HEK293 (cell line): ENCODE data around the gene SCOC.
A peak's percentile ranks its signal among the peaks of the same experiment; 100 is the strongest.

ENCODE experiments used
- CTCF ChIA-PET: fragments of 350-600 bp; formaldehyde crosslinking; extraction: SDS; loops from one replicate; lab custom pipeline; 2021; ENCODE audit warnings: antibody characterized with exemption; lab: Yijun Ruan, JAX
- POLR2A ChIA-PET: fragments of 300-600 bp; formaldehyde crosslinking; extraction: SDS; loops from one replicate; lab custom pipeline; 2020; ENCODE audit warnings: antibody characterized with exemption, inconsistent platforms; lab: Yijun Ruan, JAX
- H3K27ac ChIP-seq: fragments of 200-500 bp; sonication (Bioruptor generic); 2 replicates; pipeline ENCODE4 v1.5.1; 2014; ENCODE audit warnings: low read depth, low read length, control low read depth, inconsistent platforms; ENCODE audit errors: extremely low read depth
- H3K36me3 ChIP-seq, 2 experiments: fragments of 200-500 bp in 1 of 2; sonication (Bioruptor generic) in 1 of 2; 1 replicate in 1 of 2; 2 replicates in 1 of 2; pipeline ENCODE4 v1.5.1; 2014 to 2017; ENCODE audit warnings: inconsistent platforms in 2 of 2, low read length in 2 of 2; ENCODE audit not compliant: control insufficient read depth in 2 of 2, insufficient read depth in 1 of 2
- H3K4me1 ChIP-seq: fragments of 200-500 bp; sonication (Bioruptor generic); 2 replicates; pipeline ENCODE4 v1.5.1; 2014; ENCODE audit warnings: mild to moderate bottlenecking, low read length, inconsistent platforms; ENCODE audit not compliant: control insufficient read depth, insufficient read depth
- H3K4me3 ChIP-seq: 2 replicates; pipeline ENCODE4 v1.5.1; 2011; ENCODE audit warnings: low read depth, mild to moderate bottlenecking, control low read depth, low read length, moderate library complexity
- H3K9me3 ChIP-seq: fragments of 200-500 bp; sonication (Bioruptor generic); 2 replicates; pipeline ENCODE4 v1.5.1; 2014; ENCODE audit warnings: low read depth, low read length, inconsistent platforms; ENCODE audit not compliant: control insufficient read depth, insufficient read depth
- KLF9 ChIP-seq: fragments of 450-650 bp; formaldehyde crosslinking; IDR thresholded peaks from 2 replicates; pipeline ENCODE4 v1.5.1; 2016; ENCODE audit warnings: missing biosample characterization, missing genetic modification characterization, low read depth
- OSR2 ChIP-seq: fragments of 450-650 bp; formaldehyde crosslinking; IDR thresholded peaks from 2 replicates; pipeline ENCODE4 v1.5.1; 2016; ENCODE audit warnings: missing biosample characterization, missing genetic modification characterization
- ZNF10 ChIP-seq: fragments of 450-650 bp; formaldehyde crosslinking; IDR thresholded peaks from 2 replicates; pipeline ENCODE4 v1.5.1; 2017; ENCODE audit warnings: missing biosample characterization, missing genetic modification characterization
- ZNF202 ChIP-seq: fragments of 450-650 bp; formaldehyde crosslinking; IDR thresholded peaks from 2 replicates; pipeline ENCODE4 v1.5.1; 2016; ENCODE audit warnings: missing biosample characterization, missing genetic modification characterization, borderline replicate concordance
- ZNF266 ChIP-seq: fragments of 450-650 bp; formaldehyde crosslinking; IDR thresholded peaks from 2 replicates; pipeline ENCODE4 v1.5.1; 2016; ENCODE audit warnings: missing biosample characterization, missing genetic modification characterization, low read depth
- ZNF335 ChIP-seq: fragments of 450-650 bp; formaldehyde crosslinking; conservative IDR thresholded peaks from 2 replicates; pipeline ENCODE4 v1.5.1; 2016; ENCODE audit warnings: missing biosample characterization, missing genetic modification characterization
- ZNF423 ChIP-seq: fragments of 450-650 bp; formaldehyde crosslinking; IDR thresholded peaks from 2 replicates; pipeline ENCODE4 v1.5.1; 2016; ENCODE audit warnings: missing biosample characterization, missing genetic modification characterization
- ZNF660 ChIP-seq: fragments of 450-650 bp; IDR thresholded peaks from 2 replicates; pipeline ENCODE4 v1.5.1; 2018; ENCODE audit warnings: missing biosample characterization, mild to moderate bottlenecking, missing genetic modification characterization
- ZNF776 ChIP-seq: fragments of 450-650 bp; formaldehyde crosslinking; IDR thresholded peaks from 2 replicates; pipeline ENCODE4 v1.5.0; 2017; ENCODE audit warnings: missing biosample characterization, missing genetic modification characterization, borderline replicate concordance
- TF ChIP-seq, protein P1 (sequence below): fragments of 450-650 bp; formaldehyde crosslinking; IDR thresholded peaks from 2 replicates; pipeline ENCODE4 v1.5.1; 2016; ENCODE audit warnings: missing biosample characterization, missing genetic modification characterization
- TF ChIP-seq, protein P2 (sequence below): fragments of 450-650 bp; formaldehyde crosslinking; IDR thresholded peaks from 2 replicates; pipeline ENCODE4 v1.5.1; 2017; ENCODE audit warnings: missing biosample characterization, missing genetic modification characterization
- TF ChIP-seq, protein P3 (sequence below): fragments of 450-650 bp; formaldehyde crosslinking; IDR thresholded peaks from 2 replicates; pipeline ENCODE4 v1.5.1; 2016; ENCODE audit warnings: missing biosample characterization, missing genetic modification characterization
- TF ChIP-seq, protein P4 (sequence below): fragments of 450-650 bp; formaldehyde crosslinking; conservative IDR thresholded peaks from 2 replicates; pipeline ENCODE4 v1.5.1; 2016; ENCODE audit warnings: low read depth, missing biosample characterization, missing genetic modification characterization
- TF ChIP-seq, protein P5 (sequence below): fragments of 450-650 bp; formaldehyde crosslinking; IDR thresholded peaks from 2 replicates; pipeline ENCODE4 v1.5.1; 2016; ENCODE audit warnings: missing biosample characterization, missing genetic modification characterization

SCOC gene

DNA sequence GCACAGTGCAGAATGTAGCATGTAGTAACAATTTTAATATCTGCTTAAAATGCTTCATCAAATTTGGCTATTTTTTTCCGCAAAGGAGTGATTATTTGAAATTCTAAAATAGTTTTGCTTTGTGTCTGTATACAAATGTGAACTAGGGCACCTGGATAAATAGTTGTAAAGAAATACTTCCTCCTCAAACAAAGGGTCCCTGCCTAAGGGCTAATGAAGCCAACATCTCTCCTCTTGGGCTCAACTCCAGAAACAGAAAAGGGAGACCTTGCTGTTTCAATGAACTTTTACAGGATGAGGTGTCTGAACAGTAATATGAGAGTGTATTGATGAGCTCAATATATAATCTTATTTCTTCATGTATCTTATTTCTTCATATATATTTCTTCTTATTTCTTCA lies 30.8 kb upstream of the SCOC start (continued):
- TF ChIP-seq ZNF776, result no peak

DNA sequence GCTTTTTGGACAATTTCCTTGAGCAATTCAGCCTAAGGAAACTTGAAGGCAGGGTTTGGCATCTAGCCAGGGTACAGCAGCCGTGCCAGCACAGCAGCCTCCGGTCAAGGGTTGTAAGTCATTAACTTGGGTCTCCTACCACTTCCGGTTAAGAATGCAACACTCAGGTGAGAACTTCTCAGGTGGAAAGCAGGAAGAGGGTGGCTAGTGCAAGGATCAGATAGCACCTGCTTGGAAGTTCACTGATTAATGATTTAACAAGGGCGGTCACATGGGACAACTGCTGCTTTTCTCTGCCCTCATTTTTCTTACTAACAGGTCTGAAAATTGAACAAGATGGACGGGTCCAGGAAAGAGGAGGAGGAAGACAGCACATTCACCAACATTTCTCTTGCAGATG lies 30.1 kb upstream of the SCOC start:
- TF ChIP-seq ZNF266 (peak; percentile 96), ZNF660 (tag by site-specific recombination) (0 out of 2 replicates have a peak, but pooled peaks have one; percentile 29), ZNF335 (tag by site-specific recombination) (peak; percentile 40; the same call in 1 of the 2 replicates), ZNF10 (tag by site-specific recombination) (peak; percentile 32; the same call in 1 of the 2 replicates), ZNF202 (tag by site-specific recombination) (no peak), ZNF423 (tag by site-specific recombination) (no peak), KLF9 (tag by site-specific recombination) (no peak), OSR2 (peak; percentile 60; the same call in 1 of the 2 replicates)
- TF ChIP-seq, protein P1, sequence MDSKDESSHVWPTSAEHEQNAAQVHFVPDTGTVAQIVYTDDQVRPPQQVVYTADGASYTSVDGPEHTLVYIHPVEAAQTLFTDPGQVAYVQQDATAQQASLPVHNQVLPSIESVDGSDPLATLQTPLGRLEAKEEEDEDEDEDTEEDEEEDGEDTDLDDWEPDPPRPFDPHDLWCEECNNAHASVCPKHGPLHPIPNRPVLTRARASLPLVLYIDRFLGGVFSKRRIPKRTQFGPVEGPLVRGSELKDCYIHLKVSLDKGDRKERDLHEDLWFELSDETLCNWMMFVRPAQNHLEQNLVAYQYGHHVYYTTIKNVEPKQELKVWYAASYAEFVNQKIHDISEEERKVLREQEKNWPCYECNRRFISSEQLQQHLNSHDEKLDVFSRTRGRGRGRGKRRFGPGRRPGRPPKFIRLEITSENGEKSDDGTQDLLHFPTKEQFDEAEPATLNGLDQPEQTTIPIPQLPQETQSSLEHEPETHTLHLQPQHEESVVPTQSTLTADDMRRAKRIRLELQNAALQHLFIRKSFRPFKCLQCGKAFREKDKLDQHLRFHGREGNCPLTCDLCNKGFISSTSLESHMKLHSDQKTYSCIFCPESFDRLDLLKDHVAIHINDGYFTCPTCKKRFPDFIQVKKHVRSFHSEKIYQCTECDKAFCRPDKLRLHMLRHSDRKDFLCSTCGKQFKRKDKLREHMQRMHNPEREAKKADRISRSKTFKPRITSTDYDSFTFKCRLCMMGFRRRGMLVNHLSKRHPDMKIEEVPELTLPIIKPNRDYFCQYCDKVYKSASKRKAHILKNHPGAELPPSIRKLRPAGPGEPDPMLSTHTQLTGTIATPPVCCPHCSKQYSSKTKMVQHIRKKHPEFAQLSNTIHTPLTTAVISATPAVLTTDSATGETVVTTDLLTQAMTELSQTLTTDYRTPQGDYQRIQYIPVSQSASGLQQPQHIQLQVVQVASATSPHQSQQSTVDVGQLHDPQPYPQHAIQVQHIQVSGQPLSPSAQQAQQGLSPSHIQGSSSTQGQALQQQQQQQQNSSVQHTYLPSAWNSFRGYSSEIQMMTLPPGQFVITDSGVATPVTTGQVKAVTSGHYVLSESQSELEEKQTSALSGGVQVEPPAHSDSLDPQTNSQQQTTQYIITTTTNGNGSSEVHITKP, result 0 out of 2 replicates have a peak, but pooled peaks have one; percentile 24
- TF ChIP-seq, protein P2, sequence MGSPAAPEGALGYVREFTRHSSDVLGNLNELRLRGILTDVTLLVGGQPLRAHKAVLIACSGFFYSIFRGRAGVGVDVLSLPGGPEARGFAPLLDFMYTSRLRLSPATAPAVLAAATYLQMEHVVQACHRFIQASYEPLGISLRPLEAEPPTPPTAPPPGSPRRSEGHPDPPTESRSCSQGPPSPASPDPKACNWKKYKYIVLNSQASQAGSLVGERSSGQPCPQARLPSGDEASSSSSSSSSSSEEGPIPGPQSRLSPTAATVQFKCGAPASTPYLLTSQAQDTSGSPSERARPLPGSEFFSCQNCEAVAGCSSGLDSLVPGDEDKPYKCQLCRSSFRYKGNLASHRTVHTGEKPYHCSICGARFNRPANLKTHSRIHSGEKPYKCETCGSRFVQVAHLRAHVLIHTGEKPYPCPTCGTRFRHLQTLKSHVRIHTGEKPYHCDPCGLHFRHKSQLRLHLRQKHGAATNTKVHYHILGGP (tag by site-specific recombination), result no peak
- TF ChIP-seq, protein P3, sequence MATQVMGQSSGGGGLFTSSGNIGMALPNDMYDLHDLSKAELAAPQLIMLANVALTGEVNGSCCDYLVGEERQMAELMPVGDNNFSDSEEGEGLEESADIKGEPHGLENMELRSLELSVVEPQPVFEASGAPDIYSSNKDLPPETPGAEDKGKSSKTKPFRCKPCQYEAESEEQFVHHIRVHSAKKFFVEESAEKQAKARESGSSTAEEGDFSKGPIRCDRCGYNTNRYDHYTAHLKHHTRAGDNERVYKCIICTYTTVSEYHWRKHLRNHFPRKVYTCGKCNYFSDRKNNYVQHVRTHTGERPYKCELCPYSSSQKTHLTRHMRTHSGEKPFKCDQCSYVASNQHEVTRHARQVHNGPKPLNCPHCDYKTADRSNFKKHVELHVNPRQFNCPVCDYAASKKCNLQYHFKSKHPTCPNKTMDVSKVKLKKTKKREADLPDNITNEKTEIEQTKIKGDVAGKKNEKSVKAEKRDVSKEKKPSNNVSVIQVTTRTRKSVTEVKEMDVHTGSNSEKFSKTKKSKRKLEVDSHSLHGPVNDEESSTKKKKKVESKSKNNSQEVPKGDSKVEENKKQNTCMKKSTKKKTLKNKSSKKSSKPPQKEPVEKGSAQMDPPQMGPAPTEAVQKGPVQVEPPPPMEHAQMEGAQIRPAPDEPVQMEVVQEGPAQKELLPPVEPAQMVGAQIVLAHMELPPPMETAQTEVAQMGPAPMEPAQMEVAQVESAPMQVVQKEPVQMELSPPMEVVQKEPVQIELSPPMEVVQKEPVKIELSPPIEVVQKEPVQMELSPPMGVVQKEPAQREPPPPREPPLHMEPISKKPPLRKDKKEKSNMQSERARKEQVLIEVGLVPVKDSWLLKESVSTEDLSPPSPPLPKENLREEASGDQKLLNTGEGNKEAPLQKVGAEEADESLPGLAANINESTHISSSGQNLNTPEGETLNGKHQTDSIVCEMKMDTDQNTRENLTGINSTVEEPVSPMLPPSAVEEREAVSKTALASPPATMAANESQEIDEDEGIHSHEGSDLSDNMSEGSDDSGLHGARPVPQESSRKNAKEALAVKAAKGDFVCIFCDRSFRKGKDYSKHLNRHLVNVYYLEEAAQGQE (tag by site-specific recombination), result no peak
- TF ChIP-seq, protein P4, sequence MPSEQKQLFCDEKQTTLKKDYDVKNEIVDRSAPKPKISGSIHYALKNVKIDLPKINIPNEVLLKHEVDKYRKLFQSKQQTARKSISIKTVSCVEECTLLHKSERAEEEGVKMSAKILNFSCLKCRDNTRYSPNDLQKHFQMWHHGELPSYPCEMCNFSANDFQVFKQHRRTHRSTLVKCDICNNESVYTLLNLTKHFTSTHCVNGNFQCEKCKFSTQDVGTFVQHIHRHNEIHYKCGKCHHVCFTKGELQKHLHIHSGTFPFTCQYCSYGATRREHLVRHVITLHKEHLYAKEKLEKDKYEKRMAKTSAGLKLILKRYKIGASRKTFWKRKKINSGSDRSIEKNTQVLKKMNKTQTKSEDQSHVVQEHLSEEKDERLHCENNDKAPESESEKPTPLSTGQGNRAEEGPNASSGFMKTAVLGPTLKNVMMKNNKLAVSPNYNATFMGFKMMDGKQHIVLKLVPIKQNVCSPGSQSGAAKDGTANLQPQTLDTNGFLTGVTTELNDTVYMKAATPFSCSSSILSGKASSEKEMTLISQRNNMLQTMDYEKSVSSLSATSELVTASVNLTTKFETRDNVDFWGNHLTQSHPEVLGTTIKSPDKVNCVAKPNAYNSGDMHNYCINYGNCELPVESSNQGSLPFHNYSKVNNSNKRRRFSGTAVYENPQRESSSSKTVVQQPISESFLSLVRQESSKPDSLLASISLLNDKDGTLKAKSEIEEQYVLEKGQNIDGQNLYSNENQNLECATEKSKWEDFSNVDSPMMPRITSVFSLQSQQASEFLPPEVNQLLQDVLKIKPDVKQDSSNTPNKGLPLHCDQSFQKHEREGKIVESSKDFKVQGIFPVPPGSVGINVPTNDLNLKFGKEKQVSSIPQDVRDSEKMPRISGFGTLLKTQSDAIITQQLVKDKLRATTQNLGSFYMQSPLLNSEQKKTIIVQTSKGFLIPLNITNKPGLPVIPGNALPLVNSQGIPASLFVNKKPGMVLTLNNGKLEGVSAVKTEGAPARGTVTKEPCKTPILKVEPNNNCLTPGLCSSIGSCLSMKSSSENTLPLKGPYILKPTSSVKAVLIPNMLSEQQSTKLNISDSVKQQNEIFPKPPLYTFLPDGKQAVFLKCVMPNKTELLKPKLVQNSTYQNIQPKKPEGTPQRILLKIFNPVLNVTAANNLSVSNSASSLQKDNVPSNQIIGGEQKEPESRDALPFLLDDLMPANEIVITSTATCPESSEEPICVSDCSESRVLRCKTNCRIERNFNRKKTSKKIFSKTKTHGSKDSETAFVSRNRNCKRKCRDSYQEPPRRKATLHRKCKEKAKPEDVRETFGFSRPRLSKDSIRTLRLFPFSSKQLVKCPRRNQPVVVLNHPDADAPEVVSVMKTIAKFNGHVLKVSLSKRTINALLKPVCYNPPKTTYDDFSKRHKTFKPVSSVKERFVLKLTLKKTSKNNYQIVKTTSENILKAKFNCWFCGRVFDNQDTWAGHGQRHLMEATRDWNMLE (tag by site-specific recombination), result peak; percentile 33; the same call in 1 of the 2 replicates
- TF ChIP-seq, protein P5, sequence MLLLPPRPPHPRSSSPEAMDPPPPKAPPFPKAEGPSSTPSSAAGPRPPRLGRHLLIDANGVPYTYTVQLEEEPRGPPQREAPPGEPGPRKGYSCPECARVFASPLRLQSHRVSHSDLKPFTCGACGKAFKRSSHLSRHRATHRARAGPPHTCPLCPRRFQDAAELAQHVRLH (tag by site-specific recombination), result peak; percentile 31; the same call in 1 of the 2 replicates
- Histone ChIP-seq H3K4me1 (no peaks in the 10 kb centered on the region), H3K36me3 (no peaks in the 10 kb centered on the region), H3K9me3 (no peaks in the 10 kb centered on the region), H3K27ac (no peak overlapping the region), H3K4me3 (no peak overlapping the region)
- CTCF ChIA-PET, result interaction anchor here (1.7 kb wide), 1 partner anchor 331 kb away, joined by 6 read pairs; no protein-coding TSS in a partner anchor
- POLR2A ChIA-PET, result no interaction called here
